AG10803 (cell line): ENCODE results near the gene PHACTR1.
A peak's percentile ranks its signal among the peaks of the same experiment; 100 is the strongest.

Experiments
- DNase-seq: peaks from one replicate; pipeline ENCODE4 v3.0.0; 2010; ENCODE audit warnings: low read depth
- H3K4me3 ChIP-seq: 2 replicates; pipeline ENCODE4 v1.5.1; 2011; ENCODE audit warnings: mild to moderate bottlenecking, low read length, control low read depth
- CTCF ChIP-seq: conservative IDR thresholded peaks from 2 replicates; pipeline ENCODE4 v1.5.1; 2011; ENCODE audit warnings: mild to moderate bottlenecking, low read length, control low read depth, inconsistent platforms

The PHACTR1 gene

GRCh38 chr6:13237318-13237717, 520.8 kb downstream of the PHACTR1 start:
- TF ChIP-seq CTCF, result no peak
- H3K4me3 ChIP-seq, result no peak overlapping the region
- DNase-seq, result no peak

GRCh38 chr6:13238017-13238416, 521.5 kb downstream of the PHACTR1 start:
- H3K4me3 ChIP-seq, result no peak overlapping the region
- no peak for TF ChIP-seq CTCF
- DNase-seq, result no peak

GRCh38 chr6:13238640-13239216, 522.2 kb downstream of the PHACTR1 start:
- no peak for TF ChIP-seq CTCF
- no peak for DNase-seq
- H3K4me3 ChIP-seq, result no peak overlapping the region

- H3K4me3 ChIP-seq, result no peak overlapping the region
- no peak for TF ChIP-seq CTCF
- peak; percentile 9 for DNase-seq
These were observed 523.2 kb downstream of the PHACTR1 start for GRCh38 chr6:13239530-13240455.

GRCh38 chr6:13241364-13241763, 524.8 kb downstream of the PHACTR1 start:
- TF ChIP-seq CTCF, result no peak
- H3K4me3 ChIP-seq, result no peak overlapping the region
- DNase-seq, result no peak

- no peak overlapping the region for H3K4me3 ChIP-seq
- DNase-seq, result no peak
- TF ChIP-seq CTCF, result no peak
These were observed 525.6 kb downstream of the PHACTR1 start for GRCh38 chr6:13242178-13242577.

GRCh38 chr6:13242590-13242989, 526.0 kb downstream of the PHACTR1 start:
- DNase-seq, result no peak
- no peak overlapping the region for H3K4me3 ChIP-seq
- TF ChIP-seq CTCF, result no peak
